HEK293 (cell line): ENCODE measurements around the gene DTWD2.
"Not testable (repeated sequence)": the region's sequence is repeated elsewhere in the genome, so short reads cannot be mapped to it uniquely, and the experiment has no call there.

ENCODE experiments used
- CTCF ChIA-PET: fragments of 350-600 bp; formaldehyde crosslinking; extraction: SDS; loops from one replicate; lab custom pipeline; 2021; ENCODE audit warnings: antibody characterized with exemption; lab: Yijun Ruan, JAX
- POLR2A ChIA-PET: fragments of 300-600 bp; formaldehyde crosslinking; extraction: SDS; loops from one replicate; lab custom pipeline; 2020; ENCODE audit warnings: antibody characterized with exemption, inconsistent platforms; lab: Yijun Ruan, JAX
- H3K27ac ChIP-seq: fragments of 200-500 bp; sonication (Bioruptor generic); 2 replicates; pipeline ENCODE4 v1.5.1; 2014; ENCODE audit warnings: low read depth, low read length, control low read depth, inconsistent platforms; ENCODE audit errors: extremely low read depth
- H3K36me3 ChIP-seq, 2 experiments: fragments of 200-500 bp in 1 of 2; sonication (Bioruptor generic) in 1 of 2; 1 replicate in 1 of 2; 2 replicates in 1 of 2; pipeline ENCODE4 v1.5.1; 2014 to 2017; ENCODE audit warnings: inconsistent platforms in 2 of 2, low read length in 2 of 2; ENCODE audit not compliant: control insufficient read depth in 2 of 2, insufficient read depth in 1 of 2
- H3K4me1 ChIP-seq: fragments of 200-500 bp; sonication (Bioruptor generic); 2 replicates; pipeline ENCODE4 v1.5.1; 2014; ENCODE audit warnings: mild to moderate bottlenecking, low read length, inconsistent platforms; ENCODE audit not compliant: control insufficient read depth, insufficient read depth
- H3K4me3 ChIP-seq: 2 replicates; pipeline ENCODE4 v1.5.1; 2011; ENCODE audit warnings: low read depth, mild to moderate bottlenecking, control low read depth, low read length, moderate library complexity
- H3K9me3 ChIP-seq: fragments of 200-500 bp; sonication (Bioruptor generic); 2 replicates; pipeline ENCODE4 v1.5.1; 2014; ENCODE audit warnings: low read depth, low read length, inconsistent platforms; ENCODE audit not compliant: control insufficient read depth, insufficient read depth
- AEBP2 ChIP-seq: fragments of 450-650 bp; formaldehyde crosslinking; IDR thresholded peaks from 2 replicates; pipeline ENCODE4 v1.5.1; 2016; ENCODE audit warnings: missing biosample characterization, missing genetic modification characterization, borderline replicate concordance
- IKZF3 ChIP-seq: fragments of 450-650 bp; IDR thresholded peaks from 2 replicates; pipeline ENCODE4 v1.5.0; 2018; ENCODE audit warnings: missing biosample characterization, mild to moderate bottlenecking, missing genetic modification characterization, moderate library complexity
- OSR2 ChIP-seq: fragments of 450-650 bp; formaldehyde crosslinking; IDR thresholded peaks from 2 replicates; pipeline ENCODE4 v1.5.1; 2016; ENCODE audit warnings: missing biosample characterization, missing genetic modification characterization
- SETDB1 ChIP-seq: IDR thresholded peaks from one replicate; pipeline ENCODE4 v1.6.1; 2017; ENCODE audit warnings: mild to moderate bottlenecking, low read length, moderate library complexity, mixed read lengths; ENCODE audit not compliant: insufficient read length
- SP3 ChIP-seq: fragments of 450-650 bp; formaldehyde crosslinking; IDR thresholded peaks from 2 replicates; pipeline ENCODE4 v1.5.1; 2016; ENCODE audit warnings: missing biosample characterization, missing genetic modification characterization
- ZBTB21 ChIP-seq: fragments of 450-650 bp; formaldehyde crosslinking; IDR thresholded peaks from 2 replicates; pipeline ENCODE4 v1.5.1; 2017; ENCODE audit warnings: missing biosample characterization, missing genetic modification characterization
- ZFP41 ChIP-seq: fragments of 450-650 bp; formaldehyde crosslinking; IDR thresholded peaks from 2 replicates; pipeline ENCODE4 v1.5.1; 2016; ENCODE audit warnings: missing biosample characterization, missing genetic modification characterization, borderline replicate concordance
- ZIC2 ChIP-seq: fragments of 450-650 bp; formaldehyde crosslinking; IDR thresholded peaks from 2 replicates; pipeline ENCODE4 v1.5.1; 2016; ENCODE audit warnings: missing biosample characterization, missing genetic modification characterization
- ZNF138 ChIP-seq: fragments of 450-650 bp; formaldehyde crosslinking; IDR thresholded peaks from 2 replicates; pipeline ENCODE4 v1.5.1; 2016; ENCODE audit warnings: missing biosample characterization, missing genetic modification characterization, borderline replicate concordance
- ZNF148 ChIP-seq: fragments of 450-650 bp; formaldehyde crosslinking; IDR thresholded peaks from 2 replicates; pipeline ENCODE4 v1.5.0; 2017; ENCODE audit warnings: missing biosample characterization, missing genetic modification characterization, borderline replicate concordance
- ZNF184 ChIP-seq: fragments of 450-650 bp; IDR thresholded peaks from 2 replicates; pipeline ENCODE4 v1.5.1; 2018; ENCODE audit warnings: missing biosample characterization, mild to moderate bottlenecking, missing genetic modification characterization
- ZNF302 ChIP-seq: fragments of 450-650 bp; formaldehyde crosslinking; IDR thresholded peaks from 2 replicates; pipeline ENCODE4 v1.5.1; 2016; ENCODE audit warnings: missing biosample characterization, missing genetic modification characterization, low read depth
- ZNF473 ChIP-seq: fragments of 450-650 bp; formaldehyde crosslinking; IDR thresholded peaks from 2 replicates; pipeline ENCODE4 v1.5.1; 2017; ENCODE audit warnings: missing biosample characterization, missing genetic modification characterization
- ZNF48 ChIP-seq: fragments of 450-650 bp; formaldehyde crosslinking; IDR thresholded peaks from 2 replicates; pipeline ENCODE4 v1.5.1; 2016; ENCODE audit warnings: missing biosample characterization, missing genetic modification characterization
- ZNF549 ChIP-seq: fragments of 450-650 bp; IDR thresholded peaks from 2 replicates; pipeline ENCODE4 v1.5.1; 2018; ENCODE audit warnings: missing biosample characterization, missing genetic modification characterization, mild to moderate bottlenecking, inconsistent platforms, moderate library complexity
- ZNF571 ChIP-seq: fragments of 450-650 bp; formaldehyde crosslinking; IDR thresholded peaks from 2 replicates; pipeline ENCODE4 v1.5.0; 2017; ENCODE audit warnings: missing biosample characterization, missing genetic modification characterization
- ZNF654 ChIP-seq: fragments of 450-650 bp; formaldehyde crosslinking; IDR thresholded peaks from 2 replicates; pipeline ENCODE4 v1.5.1; 2016; ENCODE audit warnings: low read depth, missing biosample characterization, missing genetic modification characterization
- ZNF777 ChIP-seq: fragments of 450-650 bp; formaldehyde crosslinking; IDR thresholded peaks from 2 replicates; pipeline ENCODE4 v1.5.1; 2017; ENCODE audit warnings: missing biosample characterization, missing genetic modification characterization, borderline replicate concordance
- TF ChIP-seq, protein P1 (sequence below): fragments of 450-650 bp; formaldehyde crosslinking; IDR thresholded peaks from 2 replicates; pipeline ENCODE4 v1.5.1; 2016; ENCODE audit warnings: missing biosample characterization, missing genetic modification characterization, borderline replicate concordance
- TF ChIP-seq, protein P2 (sequence below): fragments of 450-650 bp; formaldehyde crosslinking; IDR thresholded peaks from 2 replicates; pipeline ENCODE4 v1.5.1; 2017; ENCODE audit warnings: missing biosample characterization, mild to moderate bottlenecking, missing genetic modification characterization, moderate library complexity

Gene DTWD2

DNA sequence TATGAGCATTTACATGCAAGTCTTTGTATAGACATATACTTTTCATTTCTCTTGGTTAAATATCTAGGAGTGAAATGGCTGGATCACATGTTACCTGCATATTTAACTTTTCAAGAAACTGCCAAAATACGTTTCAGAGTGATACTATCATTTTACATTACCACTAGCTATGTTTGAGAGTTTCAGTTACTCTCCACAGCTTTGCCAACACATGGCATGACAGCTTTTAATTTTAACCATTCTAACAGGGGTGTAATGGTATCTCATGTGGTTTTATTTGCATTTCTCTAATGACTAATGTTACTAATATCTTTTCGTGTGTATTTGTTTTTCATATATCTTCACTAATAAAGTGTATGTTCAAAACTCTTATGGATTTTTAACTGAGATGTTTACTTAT, 99.8 kb downstream of the DTWD2 start (continued):
- TF ChIP-seq, protein P1, sequence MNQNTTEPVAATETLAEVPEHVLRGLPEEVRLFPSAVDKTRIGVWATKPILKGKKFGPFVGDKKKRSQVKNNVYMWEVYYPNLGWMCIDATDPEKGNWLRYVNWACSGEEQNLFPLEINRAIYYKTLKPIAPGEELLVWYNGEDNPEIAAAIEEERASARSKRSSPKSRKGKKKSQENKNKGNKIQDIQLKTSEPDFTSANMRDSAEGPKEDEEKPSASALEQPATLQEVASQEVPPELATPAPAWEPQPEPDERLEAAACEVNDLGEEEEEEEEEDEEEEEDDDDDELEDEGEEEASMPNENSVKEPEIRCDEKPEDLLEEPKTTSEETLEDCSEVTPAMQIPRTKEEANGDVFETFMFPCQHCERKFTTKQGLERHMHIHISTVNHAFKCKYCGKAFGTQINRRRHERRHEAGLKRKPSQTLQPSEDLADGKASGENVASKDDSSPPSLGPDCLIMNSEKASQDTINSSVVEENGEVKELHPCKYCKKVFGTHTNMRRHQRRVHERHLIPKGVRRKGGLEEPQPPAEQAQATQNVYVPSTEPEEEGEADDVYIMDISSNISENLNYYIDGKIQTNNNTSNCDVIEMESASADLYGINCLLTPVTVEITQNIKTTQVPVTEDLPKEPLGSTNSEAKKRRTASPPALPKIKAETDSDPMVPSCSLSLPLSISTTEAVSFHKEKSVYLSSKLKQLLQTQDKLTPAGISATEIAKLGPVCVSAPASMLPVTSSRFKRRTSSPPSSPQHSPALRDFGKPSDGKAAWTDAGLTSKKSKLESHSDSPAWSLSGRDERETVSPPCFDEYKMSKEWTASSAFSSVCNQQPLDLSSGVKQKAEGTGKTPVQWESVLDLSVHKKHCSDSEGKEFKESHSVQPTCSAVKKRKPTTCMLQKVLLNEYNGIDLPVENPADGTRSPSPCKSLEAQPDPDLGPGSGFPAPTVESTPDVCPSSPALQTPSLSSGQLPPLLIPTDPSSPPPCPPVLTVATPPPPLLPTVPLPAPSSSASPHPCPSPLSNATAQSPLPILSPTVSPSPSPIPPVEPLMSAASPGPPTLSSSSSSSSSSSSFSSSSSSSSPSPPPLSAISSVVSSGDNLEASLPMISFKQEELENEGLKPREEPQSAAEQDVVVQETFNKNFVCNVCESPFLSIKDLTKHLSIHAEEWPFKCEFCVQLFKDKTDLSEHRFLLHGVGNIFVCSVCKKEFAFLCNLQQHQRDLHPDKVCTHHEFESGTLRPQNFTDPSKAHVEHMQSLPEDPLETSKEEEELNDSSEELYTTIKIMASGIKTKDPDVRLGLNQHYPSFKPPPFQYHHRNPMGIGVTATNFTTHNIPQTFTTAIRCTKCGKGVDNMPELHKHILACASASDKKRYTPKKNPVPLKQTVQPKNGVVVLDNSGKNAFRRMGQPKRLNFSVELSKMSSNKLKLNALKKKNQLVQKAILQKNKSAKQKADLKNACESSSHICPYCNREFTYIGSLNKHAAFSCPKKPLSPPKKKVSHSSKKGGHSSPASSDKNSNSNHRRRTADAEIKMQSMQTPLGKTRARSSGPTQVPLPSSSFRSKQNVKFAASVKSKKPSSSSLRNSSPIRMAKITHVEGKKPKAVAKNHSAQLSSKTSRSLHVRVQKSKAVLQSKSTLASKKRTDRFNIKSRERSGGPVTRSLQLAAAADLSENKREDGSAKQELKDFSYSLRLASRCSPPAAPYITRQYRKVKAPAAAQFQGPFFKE: no peak
- TF ChIP-seq ZNF48 (tag by site-specific recombination) (no peak), ZNF148 (tag by site-specific recombination) (no peak), ZNF777 (tag by site-specific recombination) (no peak), IKZF3 (tag by site-specific recombination) (no peak), ZNF571 (tag by site-specific recombination) (no peak), ZIC2 (tag by site-specific recombination) (no peak), OSR2 (tag by site-specific recombination) (no peak), ZNF549 (tag by site-specific recombination) (no peak)
- TF ChIP-seq, protein P2, sequence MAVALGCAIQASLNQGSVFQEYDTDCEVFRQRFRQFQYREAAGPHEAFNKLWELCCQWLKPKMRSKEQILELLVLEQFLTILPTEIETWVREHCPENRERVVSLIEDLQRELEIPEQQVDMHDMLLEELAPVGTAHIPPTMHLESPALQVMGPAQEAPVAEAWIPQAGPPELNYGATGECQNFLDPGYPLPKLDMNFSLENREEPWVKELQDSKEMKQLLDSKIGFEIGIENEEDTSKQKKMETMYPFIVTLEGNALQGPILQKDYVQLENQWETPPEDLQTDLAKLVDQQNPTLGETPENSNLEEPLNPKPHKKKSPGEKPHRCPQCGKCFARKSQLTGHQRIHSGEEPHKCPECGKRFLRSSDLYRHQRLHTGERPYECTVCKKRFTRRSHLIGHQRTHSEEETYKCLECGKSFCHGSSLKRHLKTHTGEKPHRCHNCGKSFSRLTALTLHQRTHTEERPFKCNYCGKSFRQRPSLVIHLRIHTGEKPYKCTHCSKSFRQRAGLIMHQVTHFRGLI (tag by site-specific recombination): no peak
- TF ChIP-seq, all 188 proteins: peak for 0

DNA sequence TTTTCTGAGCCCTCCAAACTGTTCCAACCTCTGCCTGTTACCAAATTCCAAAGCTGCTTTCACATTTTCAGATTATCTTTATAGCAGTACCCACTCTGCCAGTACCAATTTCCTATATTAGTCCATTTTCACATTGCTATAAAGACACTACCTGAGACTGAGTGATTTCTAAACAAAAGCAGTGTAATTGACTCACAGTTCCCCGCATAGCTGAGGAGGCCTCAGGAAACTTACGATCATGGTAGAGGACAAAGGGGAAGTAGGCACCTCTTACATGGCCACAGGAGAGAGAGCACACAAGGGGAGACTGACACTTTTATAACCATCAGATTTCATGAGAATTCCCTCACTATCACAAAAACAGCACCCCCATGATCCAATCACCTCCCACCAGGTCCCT, 105.0 kb downstream of the DTWD2 start:
- Histone ChIP-seq H3K9me3 (no peaks in the 10 kb centered on the region), H3K4me3 (no peak overlapping the region), H3K36me3 (no peaks in the 10 kb centered on the region), H3K27ac (no peak overlapping the region), H3K4me1 (no peaks in the 10 kb centered on the region)
- ChIA-PET POLR2A (no interaction called here), CTCF (no interaction called here)
- TF ChIP-seq ZFP41: no peak
- no peak for TF ChIP-seq ZNF473 (tag by site-specific recombination)
- no peak for TF ChIP-seq ZNF184 (tag by site-specific recombination)
- no peak for TF ChIP-seq ZNF654 (tag by site-specific recombination)
- TF ChIP-seq SP3: no peak

GRCh38 chr5:118882666-118883065, 105.7 kb downstream of the DTWD2 start:
- Histone ChIP-seq H3K36me3 (no peaks in the 10 kb centered on the region), H3K9me3 (no peaks in the 10 kb centered on the region), H3K4me1 (no peaks in the 10 kb centered on the region), H3K27ac (no peak overlapping the region), H3K4me3 (no peak overlapping the region)
- TF ChIP-seq SETDB1 (no peak), ZNF302 (tag by site-specific recombination) (no peak), ZNF654 (tag by site-specific recombination) (no peak), ZNF138 (tag by site-specific recombination) (no peak), ZBTB21 (tag by site-specific recombination) (no peak), AEBP2 (no peak)
- POLR2A ChIA-PET: no interaction called here
- CTCF ChIA-PET: no interaction called here

DNA sequence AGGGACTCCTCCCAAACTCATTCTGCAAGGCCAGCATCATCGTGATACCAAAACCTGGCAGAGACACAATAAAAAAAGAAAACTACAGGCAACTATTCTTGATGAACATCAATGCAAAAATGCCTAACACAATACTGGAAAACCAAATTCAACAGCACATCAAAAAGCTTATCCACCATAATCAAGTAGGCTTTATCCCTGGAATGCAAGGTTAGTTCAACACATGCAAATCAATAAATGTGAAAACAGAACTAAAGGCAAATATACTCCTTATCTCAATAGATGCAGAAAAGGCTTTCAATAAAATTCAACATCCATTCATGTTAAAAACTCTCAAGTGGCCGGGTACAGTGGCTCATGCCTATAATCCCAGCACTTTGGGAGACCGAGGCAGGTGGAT, 111.5 kb downstream of the DTWD2 start:
- POLR2A ChIA-PET, H3K36me3 ChIP-seq, H3K27ac ChIP-seq, H3K4me3 ChIP-seq, H3K9me3 ChIP-seq, H3K4me1 ChIP-seq, CTCF ChIA-PET: not testable (repeated sequence)
